NCI-H1694 (cell line): ENCODE data around the gene GALNT12.

Source experiments
- DNase-seq: peaks from one replicate; lab custom pipeline; 2025; lab: John Stamatoyannopoulos, UW

GALNT12 gene

GRCh38 chr9:98861781-98862504 is 54.5 kb downstream of the GALNT12 start:
- DNase-seq: no peak

GRCh38 chr9:98862936-98863335 is 55.5 kb downstream of the GALNT12 start:
- no peak for DNase-seq

GRCh38 chr9:98864281-98865174 is 57.1 kb downstream of the GALNT12 start:
- DNase-seq: no peak

GRCh38 chr9:98865284-98865875 is 57.9 kb downstream of the GALNT12 start:
- DNase-seq: no peak

- no peak for DNase-seq
These were observed 59.1 kb downstream of the GALNT12 start for GRCh38 chr9:98866435-98867102.

GRCh38 chr9:98867103-98867428 is 59.6 kb downstream of the GALNT12 start:
- DNase-seq: no peak

GRCh38 chr9:98867429-98868168 is 60.1 kb downstream of the GALNT12 start:
- no peak for DNase-seq

- no peak for DNase-seq
These were observed 61.7 kb downstream of the GALNT12 start for GRCh38 chr9:98869078-98869745.

GRCh38 chr9:98869866-98870265 is 62.4 kb downstream of the GALNT12 start:
- no peak for DNase-seq

- no peak for DNase-seq
These were observed 63.5 kb downstream of the GALNT12 start for GRCh38 chr9:98870782-98871557.

GRCh38 chr9:98871558-98872065 is 64.1 kb downstream of the GALNT12 start:
- no peak for DNase-seq

- no peak for DNase-seq
These were observed 66.1 kb downstream of the GALNT12 start for GRCh38 chr9:98873526-98873925.

GRCh38 chr9:98873951-98874371 is 66.5 kb downstream of the GALNT12 start:
- DNase-seq: no peak

- DNase-seq: no peak
These were observed 67.3 kb downstream of the GALNT12 start for GRCh38 chr9:98874721-98875255.

- DNase-seq: no peak
These were observed 68.1 kb downstream of the GALNT12 start for GRCh38 chr9:98875536-98875935.

GRCh38 chr9:98877311-98877710 is 69.8 kb downstream of the GALNT12 start:
- DNase-seq: no peak

- DNase-seq: no peak
These were observed 71.9 kb downstream of the GALNT12 start for GRCh38 chr9:98879094-98879962.

GRCh38 chr9:98879963-98880310 is 72.5 kb downstream of the GALNT12 start:
- DNase-seq: no peak
